HG03575 (cell line): Measurements from ENCODE around the gene SLC30A4.
"Not testable (repeated sequence)": the region's sequence is repeated elsewhere in the genome, so short reads cannot be mapped to it uniquely, and the experiment has no call there.

ENCODE experiments used
- ATAC-seq: cut with Tn5 transposase; IDR thresholded peaks from one replicate; pipeline ENCODE4 v1.9.1; 2021; ENCODE audit not compliant: unreplicated experiment, insufficient number of reproducible peaks, low FRiP score; ENCODE audit errors: extremely low read depth

The SLC30A4 gene

DNA sequence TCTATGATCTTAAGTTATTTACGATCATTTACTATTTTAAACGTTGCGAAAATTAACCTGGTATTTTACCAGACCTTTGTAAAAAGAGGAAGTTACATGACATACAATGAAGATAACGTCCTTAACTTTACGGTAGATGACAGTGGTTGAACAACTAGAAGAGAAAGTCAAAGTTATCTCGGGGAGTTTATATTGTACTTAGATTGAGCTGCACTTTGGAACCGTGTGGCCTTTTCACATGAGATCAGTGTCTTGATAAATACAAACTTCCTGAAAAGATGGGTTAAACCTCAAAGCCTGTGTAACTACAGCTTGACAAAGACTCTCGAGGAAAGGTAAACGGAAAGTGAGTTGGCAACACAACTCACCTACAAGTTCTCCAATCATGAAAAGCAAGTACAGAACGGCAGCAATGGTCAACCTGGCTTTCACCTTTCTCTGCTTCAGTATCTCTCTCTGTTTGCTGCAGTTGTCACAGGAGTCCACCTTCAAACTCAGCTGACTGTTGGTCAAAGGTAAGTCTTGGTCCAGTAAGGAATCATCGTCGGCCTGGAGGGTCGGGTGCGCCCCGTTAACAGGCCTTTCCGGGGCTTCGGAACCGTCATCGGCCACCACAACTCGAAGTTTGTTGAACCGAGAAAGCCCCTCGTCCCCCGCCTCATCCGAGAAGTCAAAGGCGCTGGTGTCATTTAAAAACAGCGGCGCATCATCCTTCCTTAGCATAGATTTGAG is 793 bp downstream of the SLC30A4 start:
- no peak for ATAC-seq

GRCh38 chr15:45510758-45511280 is 11.7 kb downstream of the SLC30A4 start:
- ATAC-seq = no peak

DNA sequence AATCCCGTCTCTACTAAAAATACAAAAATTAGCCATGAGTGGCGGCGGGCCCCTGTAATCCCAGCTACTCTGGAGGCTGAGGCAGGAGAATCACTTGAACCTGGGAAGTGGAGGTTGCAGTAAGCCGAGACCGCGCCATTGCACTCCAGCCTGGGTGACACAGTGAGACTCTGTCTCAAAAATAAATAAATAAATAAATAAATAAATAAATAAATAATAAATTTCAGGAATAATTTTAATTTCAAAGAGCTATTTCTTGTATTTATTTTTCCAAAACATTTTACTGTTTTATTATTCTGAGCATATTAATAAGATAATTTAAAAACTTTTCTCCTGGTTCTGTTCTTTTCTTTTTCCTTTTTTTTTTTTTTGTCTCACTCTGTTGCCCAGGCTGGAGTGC is 15.4 kb downstream of the SLC30A4 start:
- ATAC-seq = not testable (repeated sequence)

DNA sequence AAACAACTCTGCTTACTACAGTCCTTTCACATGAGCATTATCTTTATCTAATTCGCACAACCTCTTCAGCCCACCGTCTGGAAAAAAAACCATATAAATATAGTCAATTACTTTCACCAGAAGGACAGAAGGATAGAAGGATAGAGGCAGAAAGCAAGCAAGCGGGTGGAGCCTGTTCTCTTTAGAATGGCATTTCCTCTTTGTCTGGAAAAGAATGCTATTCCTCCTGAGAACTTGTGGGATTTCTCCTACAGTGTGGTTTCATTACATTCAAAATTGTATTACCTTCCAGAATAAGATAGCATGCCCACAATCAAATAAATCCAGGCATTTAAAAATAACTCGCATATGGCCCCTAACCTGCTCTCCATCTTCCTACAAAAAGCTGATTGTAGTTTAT is 23.1 kb downstream of the SLC30A4 start:
- ATAC-seq = no peak

DNA sequence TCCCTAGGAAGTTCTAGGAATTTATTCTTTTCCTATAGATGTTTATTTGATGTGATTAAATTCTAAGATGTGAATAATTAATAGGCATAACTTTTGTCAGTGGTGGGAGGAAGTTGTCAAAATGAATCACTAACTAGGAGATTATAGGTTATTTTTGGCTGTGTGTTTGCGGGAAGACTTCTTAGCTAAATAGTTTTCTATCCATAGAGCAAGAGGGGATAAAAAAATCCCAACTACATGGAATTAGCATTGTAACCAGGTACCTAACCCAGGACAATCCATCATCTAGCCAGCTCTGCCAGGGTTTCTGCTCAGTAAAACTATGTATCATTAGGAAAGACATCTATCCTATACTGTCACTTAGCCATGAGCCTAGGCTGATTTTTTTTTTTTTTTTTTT is 23.9 kb downstream of the SLC30A4 start:
- no peak for ATAC-seq

- ATAC-seq = no peak
Observed at GRCh38 chr15:45497261-45497660, 25.3 kb downstream of the SLC30A4 start.

DNA sequence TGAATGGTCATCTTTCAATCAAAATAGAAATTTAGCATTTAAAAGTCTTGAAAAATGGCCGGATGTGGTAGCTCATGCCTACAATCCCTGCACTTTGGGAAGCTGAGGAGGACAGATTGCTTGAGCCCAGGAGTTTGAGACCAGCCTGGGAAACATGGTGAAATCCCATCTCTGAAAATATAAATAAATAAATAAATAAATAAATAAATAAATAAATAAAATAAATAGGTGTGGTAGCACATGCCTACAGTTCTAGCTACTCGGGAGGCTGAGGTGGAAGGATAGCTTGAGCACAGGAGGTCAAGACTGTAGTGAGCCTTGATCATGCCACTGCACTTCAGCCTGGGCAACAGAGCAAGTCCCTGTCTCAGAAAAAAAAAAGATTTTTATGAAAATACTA is 25.9 kb downstream of the SLC30A4 start:
- no peak for ATAC-seq

GRCh38 chr15:45495588-45495987 is 27.0 kb downstream of the SLC30A4 start:
- ATAC-seq = no peak

DNA sequence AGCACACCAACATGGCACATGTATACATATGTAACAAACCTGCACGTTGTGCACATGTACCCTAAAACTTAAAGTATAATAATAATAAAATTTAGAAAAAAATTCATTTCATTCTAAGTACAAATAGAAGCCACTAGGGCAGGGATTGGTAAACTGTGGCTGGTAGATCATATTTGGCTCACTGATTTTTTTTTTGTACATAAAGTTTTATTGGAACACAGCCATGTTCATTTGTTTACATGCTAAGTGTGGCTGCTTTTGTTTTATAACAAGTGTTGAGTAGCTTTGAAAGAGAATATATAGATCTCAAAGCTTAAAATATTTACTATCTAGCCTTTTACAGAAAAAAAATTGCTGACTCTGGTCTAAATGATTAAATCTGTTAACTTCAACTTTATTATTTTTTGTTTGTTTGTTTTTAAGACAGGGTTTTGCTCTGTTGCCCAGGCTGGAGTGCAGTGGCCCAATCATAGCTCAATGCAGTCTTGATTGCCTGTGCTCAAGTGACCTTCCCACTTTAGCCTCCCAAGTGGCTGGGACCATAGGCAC is 32.8 kb downstream of the SLC30A4 start:
- ATAC-seq = no peak

GRCh38 chr15:45486317-45486716 is 36.2 kb downstream of the SLC30A4 start:
- ATAC-seq = no peak

DNA sequence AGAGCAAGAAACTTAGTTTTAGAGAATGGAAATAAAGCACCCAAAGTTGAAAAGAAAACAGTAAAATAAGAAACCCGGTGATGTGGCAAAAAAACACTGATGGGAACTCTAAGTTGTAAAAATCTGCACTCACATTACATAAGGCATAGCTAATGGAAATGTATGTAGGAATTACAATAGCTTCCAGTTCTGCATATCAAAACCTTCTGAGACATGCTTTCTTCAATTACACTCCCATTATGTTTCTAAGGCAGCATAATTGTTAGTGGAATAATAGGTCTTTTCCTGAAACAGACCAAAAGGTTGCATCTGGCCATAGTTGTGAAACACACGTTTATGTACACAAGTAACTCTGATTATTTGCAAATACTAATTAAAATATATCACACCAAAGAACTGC is 41.4 kb downstream of the SLC30A4 start:
- no peak for ATAC-seq

- ATAC-seq = no peak
Observed at GRCh38 chr15:45476410-45476809, 46.1 kb downstream of the SLC30A4 start.

DNA sequence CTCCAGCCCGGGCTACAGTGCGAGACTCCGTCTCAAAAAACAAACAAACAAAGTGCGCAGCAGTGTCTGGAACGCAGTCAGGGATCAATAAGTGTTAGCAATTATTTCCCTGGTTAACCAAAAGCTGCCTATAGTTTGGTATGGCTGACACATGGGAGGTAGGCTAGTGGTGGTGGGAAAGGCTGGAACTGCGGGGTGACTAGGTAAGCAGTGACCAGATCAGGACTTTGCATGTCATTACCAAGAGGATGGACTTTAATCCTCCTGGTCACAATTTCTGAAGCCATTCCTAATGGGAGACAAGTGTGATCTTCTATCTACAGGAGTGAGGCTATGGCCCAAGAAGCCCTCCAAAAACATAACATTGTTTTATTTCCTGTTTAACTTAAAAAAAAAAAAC is 47.8 kb downstream of the SLC30A4 start:
- no peak for ATAC-seq

GRCh38 chr15:45473068-45473467 is 49.5 kb downstream of the SLC30A4 start:
- ATAC-seq = no peak

DNA sequence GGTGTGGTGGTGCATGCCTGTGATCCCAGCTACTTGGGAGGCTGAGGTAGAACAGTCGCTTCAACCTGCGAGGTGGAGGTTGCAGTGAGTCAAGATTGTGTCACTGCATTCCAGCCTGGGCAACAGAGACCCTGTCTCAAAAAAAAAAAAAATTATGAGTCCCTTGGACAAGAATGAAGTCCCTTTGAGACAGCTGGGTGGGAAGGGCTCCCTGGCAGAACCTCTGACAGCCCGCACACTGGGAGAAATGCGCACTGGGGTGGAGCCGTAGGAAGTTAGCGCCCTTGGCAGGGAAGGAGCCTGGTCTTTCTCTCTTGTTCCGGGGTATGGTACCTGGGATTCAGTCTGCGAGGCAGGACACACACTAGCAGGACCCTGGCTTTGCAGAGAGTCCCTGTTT is 51.4 kb downstream of the SLC30A4 start:
- ATAC-seq = no peak

DNA sequence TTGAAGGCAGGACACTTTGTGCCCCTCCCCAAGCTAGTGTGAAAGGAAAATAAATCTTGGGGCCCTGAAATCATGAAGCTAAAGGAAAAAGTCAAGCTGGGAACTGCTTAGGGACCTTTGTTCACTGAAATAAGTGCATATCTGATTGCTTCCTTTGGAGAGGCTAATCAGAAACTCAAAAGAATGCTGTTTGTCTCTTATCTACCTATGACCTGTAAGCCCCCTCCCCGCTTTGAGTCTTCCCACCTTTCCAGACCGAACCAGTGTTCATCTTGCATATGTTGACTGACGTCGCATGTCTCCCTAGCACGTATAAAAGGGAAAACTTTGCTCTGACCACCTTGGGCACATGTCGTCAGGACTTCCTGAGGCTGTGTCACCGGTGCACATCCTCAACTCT is 53.1 kb downstream of the SLC30A4 start:
- ATAC-seq = no peak

DNA sequence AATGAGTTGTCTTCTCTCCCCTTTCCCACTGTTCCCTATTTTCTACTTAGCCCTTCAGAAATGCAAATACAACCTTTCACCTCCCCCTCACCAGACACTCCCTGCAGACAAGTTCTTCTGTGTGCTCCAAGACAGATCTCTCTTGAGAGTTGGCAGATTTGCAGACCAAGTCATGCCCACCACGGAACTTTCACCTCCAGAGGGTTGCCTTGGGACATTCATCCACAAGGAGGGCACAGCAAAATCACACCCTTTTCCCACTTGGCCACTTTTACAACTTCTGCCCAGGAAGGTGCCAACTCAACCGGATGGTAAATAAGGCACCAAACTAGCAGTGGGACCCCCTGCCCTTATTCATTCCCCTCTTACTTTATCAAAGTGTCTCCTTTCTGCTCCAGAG is 53.5 kb downstream of the SLC30A4 start:
- ATAC-seq = no peak

DNA sequence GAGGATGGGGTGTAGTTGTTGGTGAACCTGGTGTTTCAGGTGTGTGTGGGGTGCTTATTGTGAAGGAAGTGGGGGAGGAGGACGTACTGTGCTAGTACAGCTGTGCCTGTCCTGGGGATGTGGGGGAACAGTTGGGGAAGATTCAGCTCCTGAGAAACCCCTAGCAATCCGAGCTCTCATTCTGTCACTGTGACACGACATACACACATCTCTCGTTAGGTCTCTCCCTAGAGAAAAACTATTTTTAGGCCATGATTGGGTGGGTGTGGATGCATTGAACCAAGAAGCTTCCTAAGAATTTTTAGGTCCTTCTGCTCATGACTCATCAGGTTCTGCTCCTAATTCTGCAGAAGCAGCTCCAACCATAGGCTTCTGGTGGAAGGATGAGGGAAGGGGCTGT is 54.3 kb downstream of the SLC30A4 start:
- ATAC-seq = no peak

DNA sequence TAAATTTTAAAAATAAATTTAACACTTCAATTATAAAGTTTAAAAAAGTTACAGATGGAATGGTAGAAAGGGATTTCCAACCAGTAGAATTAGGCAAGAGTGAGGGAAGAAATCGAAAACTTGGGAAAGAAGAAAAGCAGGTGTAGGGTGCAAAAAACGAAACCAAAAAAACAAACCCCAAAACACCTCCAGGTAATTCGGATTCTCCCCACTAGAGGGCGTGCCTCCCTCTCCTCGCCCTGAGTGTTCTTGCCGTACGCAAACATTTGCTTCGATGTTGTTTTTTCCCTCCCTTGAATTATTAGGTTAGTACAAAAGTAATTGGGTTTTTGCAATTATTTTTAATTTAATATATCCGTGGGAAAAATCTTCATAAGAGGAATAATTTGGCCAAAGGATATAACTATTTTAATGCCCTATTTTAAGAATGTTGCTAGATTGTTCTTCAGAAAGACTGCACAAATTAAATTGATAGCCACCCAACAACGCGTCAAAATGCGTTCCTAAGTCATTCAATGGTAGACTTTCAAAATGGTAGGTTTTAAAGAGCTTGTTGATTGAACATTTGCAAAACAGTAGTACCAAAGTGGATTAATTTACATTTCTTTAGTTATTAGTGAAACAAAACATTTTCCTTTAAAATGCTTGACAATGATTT is 63.7 kb downstream of the SLC30A4 start:
- no peak for ATAC-seq
